ENCODE results near the gene NRG2. TPM values are rescaled to one million over a fixed set of nuclear protein-coding genes. Genes with fewer than 3 reads are reported as not detected.

NRG2 gene
- polyA plus RNA-seq, 1 donor: 1.7 TPM

DNA sequence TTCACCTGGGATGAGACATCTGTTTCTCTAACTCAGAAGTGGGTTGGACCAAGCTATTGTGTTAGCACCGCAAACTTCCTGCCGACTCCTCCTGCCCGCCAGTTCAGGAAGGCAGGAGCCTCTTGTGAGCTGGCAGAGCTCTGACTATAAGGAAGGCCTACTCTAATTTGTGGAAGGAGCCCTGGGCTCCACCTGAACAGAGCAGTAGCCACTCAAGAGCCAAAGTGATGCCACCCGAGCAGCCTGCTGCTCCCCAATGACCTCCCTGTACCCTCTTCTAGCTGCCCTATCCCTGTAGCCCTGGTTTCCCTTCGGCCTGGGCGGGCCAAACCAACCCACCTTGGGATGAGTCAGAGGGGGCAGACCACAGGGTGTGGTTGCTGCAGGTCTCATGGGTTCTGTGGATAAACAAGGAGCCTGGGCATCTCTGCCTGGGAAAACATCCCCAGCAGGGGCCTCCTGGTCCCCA lies 165.9 kb downstream of the NRG2 start:
- DNase-seq: no peak

DNA sequence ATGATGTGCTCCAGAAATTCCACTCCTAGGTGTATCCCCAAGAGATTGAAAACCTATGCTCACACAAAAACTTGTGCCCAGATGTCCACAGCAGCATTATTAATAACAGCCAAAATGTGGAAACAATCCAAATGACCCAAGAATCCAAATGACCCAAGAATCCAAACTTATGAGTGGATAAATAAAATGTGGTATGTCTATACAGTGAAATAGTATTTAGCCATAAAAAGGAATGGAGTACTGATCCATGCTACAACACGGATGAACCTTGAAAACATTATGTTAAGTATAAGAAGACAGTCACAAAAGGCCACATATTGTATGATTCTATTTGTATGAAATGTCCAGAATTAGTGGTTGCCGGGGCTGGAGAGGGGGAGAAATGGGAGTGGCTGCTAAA lies 167.1 kb downstream of the NRG2 start:
- no peak for DNase-seq

DNA sequence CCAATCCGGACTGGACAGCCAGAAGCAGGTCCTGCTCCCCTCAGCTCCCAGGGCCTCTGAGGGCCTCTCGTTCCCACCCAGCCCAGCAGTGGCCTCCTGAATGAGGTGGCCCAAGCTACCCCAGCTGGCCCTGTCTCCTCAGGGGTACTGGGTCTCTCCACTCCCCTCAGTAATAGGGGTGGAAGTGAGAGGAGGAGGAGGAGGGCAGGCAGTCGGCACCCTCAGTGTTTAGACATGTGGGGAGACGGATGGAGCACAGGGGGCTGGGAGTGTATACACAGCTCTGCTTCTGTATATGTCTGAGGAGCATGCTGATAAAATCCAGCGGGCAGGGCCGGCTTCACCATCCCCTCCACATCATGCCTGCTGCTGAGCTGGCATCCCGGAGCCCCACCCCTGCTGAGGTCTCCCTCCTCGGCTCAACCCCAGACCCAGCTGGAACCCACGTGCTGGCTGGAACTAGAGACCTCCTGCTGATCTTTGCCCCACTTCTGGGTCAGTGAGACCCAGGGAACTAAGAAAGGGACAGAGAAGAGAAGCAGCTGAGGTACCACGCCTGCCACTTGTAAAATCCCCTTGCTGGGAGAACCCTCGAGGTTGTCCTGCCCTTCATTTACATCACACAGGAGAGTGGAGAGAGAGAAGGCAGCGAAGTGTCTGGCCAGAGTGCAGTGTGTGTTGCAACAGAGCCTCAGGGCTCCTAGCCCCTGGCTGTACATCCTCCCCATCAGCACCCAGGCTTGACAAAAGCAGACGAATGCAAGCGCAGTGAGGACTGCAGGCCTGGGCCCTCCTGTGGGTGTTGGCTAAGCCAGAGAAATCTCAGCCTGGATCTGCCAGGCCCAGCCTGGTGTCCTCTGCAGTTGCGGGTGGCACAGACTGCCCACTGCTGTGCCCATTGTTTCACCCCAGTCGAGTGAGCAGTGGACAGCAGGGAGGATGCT lies 170.0 kb downstream of the NRG2 start:
- DNase-seq: no peak

DNA sequence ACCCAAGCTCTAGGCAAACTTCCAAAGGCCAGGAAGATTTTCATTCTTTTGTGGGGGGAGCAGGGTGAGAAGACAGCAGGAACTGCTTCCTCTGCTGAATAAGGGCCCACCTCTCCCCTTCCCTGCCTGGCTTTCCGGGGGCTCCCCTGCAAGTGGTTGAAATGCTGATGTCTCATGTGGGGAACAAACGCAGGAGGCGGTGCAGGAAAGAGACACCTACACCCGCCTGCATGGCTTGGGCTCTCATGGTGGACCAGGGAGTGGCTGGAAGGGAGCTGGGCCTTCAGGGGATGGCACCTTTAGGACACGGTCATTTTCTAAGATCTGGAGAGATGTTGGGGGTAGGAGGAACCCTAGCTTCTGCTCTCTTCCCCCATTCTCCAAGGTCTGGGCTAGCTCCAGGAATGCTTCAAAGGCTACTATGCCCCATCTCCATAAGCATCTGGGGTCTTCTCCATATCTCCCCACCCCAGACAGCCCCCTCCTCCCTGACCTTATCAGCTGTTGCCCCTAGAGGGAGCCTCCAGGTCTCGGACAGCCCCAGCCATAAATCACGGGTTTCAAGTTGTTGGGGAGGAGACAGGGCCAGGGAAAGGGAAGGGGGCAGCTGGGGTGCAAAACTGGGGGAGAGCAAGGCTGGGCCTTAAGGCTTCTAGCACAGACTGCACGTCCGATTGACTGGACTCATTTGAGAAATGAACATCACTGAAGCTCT lies 170.9 kb downstream of the NRG2 start:
- no peak for DNase-seq

DNA sequence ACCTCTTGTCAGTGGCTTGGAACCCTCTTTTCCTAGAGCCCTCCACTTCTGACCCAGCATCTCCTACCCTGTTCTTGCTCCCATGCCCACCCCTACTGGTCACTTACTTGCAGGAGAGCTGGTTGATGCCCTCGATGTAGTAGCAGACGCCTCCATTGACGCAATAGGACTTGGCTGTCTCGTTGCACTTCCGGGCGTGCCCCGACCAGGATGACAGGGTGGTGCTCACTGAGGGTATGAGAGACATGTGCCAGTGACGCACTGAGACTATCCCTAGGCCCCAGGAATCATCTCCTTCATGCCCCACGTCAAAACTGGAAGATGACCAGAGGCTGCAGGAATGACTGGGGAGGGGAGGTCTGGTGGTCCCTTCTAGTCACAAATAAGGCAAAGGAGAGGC lies 171.5 kb downstream of the NRG2 start:
- DNase-seq: no peak

DNA sequence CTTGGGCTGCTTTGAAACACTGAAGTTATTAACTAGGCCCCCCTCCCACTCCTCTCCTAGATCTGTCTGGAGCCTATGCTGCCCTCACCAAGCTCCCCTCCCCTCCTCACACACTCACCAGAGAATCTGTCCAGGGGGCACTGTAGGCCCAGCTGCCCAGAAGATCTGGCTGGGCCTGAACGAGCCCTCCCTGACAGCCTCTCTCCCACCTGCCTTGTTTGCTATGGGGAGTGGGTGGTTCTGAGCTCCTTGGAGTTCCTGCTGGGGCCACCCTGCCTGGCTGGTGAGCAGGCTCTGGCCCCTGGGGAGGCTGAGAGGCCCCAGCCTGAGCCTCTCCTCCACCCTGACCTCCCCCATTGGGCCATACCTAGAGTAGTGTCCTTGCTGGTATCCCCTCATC lies 172.4 kb downstream of the NRG2 start:
- no peak for DNase-seq

DNA sequence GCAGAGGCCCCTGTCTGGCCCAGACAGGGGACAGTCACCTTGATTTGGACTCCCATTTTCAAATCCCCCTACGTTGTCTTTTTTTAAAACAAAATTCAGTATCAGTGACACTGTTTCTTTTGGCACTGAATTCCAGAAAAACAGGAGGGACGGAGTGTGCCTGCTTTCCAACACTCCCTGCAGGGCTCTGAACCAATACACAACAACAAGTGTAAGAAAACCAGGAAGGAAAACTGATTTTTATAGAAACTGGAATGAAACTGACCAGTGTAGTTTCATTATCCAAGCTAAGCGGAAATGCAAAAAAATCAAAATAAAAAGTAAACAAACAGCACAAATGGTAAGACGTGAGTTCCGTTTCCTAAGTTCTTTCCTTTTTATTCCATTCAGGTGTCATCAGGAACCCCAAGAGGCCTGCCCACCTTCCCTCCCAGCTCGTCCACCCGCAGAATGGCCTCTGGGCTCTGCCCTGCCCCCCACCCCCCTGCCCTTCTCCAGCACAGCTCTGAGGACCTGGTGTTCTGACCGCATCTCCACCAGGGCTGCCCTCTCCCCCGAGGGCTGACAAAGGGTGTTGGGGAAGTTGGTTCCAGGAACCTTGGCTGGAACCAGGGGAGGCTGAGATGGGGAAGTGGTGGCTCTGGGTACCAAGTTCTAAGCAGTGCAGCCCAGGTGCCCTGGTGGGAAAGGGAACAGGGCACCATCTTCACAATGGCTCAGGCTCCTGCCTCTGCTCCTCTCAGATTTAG lies 173.9 kb downstream of the NRG2 start:
- no peak for DNase-seq

DNA sequence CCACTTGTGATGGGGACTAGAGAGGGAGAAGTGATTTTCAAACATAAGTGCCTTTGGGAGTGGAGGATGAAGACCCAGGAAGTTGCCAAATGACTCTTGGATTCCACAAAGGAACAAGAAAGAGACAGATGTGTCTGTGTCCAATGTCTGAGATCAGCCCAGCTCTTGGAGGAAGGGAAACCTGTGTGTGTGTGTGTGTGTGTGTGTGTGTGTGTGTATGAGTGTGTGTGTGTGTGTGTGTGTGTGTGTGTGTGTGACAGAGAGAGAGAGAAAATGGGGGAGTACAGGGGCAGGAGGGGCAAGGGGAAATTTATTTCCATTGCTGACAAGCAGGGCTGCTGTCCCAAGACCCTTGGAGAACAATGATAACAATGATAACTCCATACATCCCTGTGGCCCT lies 175.5 kb downstream of the NRG2 start:
- no peak for DNase-seq

DNA sequence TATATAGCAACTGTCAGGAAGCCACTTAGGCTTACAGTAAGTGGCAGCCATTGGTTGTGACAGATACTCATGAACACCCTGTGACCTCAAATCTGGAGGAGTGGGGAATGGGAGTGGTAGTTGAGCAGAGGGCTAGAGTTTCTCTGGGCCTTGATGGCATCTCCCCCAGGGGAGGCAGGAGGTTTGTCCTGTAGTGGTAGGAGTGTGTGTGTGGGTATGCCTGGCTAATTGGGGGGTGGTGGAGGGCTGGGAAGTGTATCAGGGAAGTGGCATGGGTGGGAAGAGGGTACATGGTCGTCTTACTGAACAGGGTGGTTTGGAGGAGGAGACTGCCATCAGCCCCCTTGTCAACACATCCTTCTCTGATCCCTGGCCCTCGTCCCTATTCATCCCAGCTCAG lies 176.0 kb downstream of the NRG2 start:
- DNase-seq: no peak

DNA sequence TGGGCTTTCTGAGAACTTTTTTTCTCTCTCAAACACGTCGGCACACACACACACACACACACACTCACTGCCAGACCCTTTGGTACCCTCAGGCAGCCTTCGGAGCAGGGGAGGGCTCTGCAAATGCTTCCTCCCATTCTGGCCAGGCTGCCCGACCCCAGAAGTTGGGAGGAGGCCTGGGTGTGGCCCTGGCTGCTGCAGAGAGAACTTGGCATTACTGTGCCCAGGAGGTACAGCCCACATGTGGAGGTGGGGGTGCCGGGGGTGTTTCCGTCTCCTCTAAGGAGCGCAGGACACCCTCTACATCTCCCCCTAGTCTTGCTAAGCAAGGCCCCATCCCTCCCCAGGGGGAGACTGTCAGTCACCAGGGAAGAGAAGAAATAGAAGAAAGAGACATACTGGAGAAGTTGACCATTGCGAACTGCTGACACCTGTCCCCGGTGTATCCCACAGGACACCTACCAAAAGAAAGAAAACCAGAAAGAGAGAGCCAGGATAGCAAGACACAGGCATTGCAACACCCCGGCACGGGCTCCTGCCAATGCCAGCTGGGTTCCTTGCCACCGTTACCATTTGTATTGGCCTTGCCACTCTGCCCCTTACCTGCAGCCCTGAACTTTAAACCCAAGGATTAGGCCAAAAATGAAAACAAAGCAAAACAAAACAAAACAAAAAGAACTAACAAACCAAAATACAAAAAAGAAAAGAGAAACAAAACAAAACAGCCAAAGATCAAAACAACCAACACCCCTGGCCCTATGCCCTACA lies 178.2 kb downstream of the NRG2 start:
- no peak for DNase-seq

DNA sequence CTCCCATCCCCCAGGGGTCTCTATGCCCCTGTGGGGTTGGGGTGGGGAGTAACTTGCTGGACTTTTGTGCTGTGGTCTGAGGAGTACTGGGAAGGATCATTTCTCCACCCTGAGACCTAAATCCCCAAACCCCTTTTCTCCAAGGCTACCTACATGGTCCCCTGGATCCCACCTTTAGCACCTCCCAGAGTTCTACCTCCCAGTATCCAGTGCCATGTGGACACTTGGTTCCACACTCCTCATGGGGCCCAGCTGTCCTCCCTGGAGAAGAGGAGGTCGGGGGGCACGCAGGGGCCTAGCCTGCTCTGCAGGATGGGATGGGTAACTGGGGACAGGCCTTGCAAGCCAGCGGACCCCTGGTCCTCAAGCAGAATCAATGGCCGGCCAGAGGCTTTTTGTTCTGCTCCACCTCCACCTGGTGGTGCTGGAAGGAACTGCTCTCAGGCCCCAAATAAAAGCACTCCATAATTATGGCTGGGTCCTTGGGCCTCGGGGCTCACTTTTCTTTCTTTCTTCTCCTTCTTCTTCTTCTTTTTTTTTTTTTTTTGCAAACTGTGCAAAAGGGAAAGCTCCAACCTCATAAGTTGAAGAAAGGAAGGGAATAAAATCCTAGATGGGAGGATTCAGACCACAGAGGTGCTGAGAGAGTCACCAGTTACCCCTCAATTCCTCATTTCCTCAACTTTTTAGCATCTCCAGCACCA lies 179.1 kb downstream of the NRG2 start:
- DNase-seq: peak; percentile 59

DNA sequence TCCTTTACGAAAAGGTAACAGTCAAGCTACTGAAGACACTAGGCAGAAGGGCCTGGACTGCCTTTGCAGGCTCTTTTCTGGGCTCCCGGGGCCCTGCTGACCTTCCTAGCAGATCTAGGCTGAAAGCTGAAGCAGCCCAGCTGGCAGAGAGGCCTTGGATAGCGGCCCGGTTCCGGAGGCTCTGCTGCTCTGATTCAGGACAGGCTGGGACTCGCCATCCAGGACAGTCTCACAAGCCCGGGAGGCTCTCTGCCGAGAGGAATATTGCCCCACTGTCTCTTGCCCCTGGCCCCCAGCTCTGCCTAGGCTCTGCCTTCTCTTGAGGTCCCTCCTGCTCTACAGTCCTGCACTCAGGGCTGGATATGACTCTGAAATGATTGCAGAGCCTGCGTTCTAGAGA lies 179.7 kb downstream of the NRG2 start:
- DNase-seq: no peak

DNA sequence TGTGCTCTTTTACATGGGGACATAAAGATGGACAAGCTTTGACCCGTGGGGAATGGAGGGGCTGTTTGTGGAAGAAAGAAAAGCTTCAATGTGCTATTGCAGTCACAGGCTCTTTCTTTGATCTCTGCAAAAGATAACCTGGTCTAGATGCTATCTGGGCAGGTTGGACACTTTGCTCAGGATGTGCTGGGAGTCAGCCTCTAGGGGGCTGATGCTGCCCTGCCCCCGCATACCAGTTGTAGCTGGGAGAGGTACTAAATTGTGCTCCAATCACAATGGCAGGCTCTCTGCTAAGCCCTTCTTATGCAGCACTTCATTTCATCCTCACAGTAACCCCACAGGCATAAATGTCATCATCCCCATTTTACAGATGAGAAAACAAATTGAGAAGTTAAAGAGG lies 180.3 kb downstream of the NRG2 start:
- DNase-seq: no peak

DNA sequence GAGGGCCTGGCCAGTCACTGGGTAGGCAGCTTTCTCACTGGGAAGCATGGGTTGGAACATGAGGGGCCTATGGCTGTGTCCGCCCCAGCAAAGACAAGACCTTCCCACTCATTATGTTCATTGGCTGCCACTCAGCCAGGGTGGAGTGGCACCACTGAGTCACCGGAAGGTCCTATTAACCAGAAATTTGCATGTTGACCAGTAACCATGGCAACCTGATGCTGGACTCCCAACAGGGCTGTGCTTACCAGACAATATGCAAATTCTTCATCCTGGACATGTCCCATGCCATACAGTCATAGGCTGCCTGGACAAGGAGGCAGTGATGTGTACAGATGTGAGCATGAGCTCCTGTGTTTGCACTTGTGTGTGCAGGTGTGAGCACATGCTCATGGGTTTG lies 180.8 kb downstream of the NRG2 start:
- DNase-seq: no peak

DNA sequence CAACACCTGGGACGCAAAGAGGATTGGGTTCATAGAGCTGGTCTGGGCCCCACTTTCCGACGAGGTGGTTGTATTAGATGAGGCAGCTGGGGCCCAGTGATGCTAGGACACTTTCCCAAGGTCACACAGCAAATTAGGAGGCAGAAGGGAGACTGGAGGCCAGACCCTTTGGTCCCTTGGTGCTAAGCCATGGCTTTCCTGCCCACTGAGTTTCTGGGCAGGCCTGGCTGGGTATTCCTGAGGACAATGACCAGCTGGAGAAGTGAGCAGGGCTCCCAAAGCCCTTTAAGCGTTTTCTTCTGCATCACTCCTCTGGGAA lies 181.3 kb downstream of the NRG2 start:
- no peak for DNase-seq

DNA sequence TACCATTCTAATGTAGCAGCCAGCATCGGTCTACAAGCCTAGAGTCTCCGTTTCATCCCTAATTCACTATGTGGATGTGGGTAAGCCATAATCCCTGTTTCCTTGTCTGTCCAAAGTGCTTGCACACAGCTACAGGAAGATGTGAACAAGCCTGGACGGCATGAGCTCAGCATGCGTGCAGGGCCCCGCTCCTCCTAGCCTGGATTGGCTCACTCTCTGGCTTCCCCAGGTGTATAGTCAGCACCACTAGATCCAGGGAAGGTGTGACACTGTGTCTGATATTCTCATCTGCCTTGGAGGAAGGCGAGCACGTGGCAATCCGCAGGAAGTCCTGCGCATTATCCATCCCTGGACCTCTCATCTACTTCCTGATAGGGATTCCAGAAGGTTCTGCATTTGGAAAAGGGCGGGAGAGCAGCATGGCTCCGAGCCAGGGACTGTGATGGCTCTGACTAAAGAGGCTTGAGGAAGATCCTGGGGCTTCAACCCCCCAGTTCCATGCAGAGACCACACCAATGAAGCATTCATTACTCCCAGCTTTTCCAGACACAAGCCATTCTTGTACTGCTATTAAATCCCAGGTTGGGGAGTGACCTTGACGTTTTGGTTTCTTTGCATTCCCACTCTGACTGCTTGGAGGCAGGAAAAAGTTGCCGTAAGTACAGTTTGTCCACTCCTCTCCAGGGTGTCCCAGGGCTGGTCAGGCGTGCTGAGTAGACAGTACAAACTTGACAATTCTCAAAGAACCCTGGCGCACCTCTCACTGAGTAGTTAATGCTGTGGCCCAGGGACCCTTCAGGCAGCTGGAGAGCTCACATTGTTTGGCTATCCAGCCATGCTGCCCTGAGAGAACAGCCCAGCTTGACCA lies 181.8 kb downstream of the NRG2 start:
- no peak for DNase-seq

DNA sequence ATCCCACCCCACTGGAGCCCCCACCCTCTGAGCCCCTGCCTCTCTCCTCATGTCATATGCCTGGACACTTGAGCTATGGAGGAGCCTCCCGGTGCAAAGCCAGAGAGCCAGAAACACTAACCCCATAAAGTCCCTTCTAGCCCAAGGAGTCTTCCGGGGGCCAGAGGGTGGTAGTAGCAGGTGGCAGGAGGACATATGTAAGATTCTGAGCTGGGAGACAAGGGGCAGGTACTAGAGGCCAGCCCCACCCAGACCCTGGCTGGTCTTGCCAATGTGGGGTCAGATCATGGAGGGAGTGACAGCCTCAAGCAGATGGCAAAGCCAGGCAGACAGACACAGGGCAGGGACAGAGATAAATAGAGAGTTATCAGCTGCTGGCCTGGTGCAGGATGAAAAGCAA lies 184.1 kb downstream of the NRG2 start:
- DNase-seq: no peak

DNA sequence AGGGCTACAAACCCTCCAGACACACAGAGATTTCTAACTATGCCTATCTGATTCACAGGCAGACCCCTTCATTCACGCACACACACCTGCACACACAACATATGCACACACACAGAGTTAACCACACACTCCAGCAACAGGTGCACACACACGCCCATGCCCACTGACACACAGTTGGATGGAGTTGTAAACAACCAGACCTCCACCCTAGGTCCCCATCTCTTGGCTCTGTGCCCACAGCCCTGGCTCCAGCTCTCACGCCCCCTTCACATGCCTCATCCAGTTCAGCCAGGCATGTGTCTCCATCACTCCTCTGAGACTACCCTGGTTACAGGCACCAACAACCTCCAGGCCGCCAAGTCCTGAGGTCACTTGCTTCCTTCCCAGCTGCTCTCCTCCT lies 186.4 kb downstream of the NRG2 start:
- DNase-seq: no peak

DNA sequence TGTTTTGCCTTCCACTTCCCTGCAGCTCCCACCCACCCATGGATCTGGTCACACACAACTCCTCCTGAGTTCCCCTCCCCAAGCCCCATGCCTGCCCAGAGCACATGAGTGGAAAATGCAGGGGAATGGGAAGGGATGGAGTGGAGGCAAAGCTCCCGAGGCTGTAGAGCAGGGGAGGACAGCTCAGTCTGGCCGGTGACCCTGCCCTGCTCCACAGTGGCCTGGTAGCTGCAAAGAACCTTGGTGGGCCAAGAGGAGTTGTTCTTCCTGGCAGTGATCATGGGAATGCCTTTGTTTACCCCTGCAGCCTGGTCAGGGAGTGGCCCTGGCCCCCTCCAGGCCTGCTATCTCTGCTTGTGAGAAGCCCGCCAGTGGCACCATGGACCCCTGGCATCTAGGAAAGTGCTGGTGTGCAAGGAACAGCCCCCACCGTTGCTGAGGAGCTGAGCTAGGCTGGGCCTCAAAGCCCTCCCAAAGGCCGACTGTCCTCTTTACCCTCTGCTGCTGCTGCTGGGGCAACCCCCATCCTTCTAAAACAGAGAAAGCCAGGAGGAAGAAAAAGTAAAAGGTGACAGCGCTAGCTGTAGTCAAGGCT lies 187.1 kb downstream of the NRG2 start:
- no peak for DNase-seq

DNA sequence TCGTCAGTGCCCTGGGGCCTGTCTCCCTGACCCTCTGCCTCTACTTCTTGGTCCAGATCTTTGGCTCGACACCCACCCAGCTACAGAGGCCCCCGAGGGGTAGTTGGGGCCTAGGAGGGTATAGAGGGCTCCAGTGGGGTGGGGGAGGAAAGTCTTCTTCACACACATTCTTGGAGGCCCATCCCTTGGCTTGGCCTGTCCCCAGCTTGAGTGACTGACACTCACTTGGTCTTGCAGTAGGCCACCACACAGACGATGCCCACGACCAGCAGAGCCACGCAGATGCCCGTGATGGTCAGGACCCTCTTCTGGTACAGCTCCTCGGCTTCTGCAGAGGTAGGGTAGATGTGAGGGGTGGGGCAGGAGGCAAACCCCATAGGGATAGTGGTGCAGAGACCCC lies 187.6 kb downstream of the NRG2 start:
- DNase-seq: no peak
